SH-SY5Y (cell line): ENCODE measurements around the gene DCN.

ENCODE experiments used
- GATA2 ChIP-seq: IDR thresholded peaks from 2 replicates; pipeline ENCODE4 v1.6.1; 2011; ENCODE audit warnings: mild to moderate bottlenecking, low read depth, low read length
- GATA3 ChIP-seq: IDR thresholded peaks from 2 replicates; pipeline ENCODE4 v1.6.1; 2011; ENCODE audit warnings: low read depth, mild to moderate bottlenecking, low read length, moderate library complexity

GRCh38 chr12:91230841-91231240 is 48.2 kb upstream of the DCN start:
- no peak for TF ChIP-seq GATA2
- TF ChIP-seq GATA3, result no peak
